SK-N-SH treated with all-trans-retinoic acid at 6 μM for 48 hours (cell line): ENCODE measurements around the gene CDK14.

Source experiments
- ISL1 ChIP-seq: fragments of 250-450 bp; sonication (Bioruptor Pico); IDR thresholded peaks from 2 replicates; pipeline ENCODE4 v2.1.2; 2022; ENCODE audit warnings: mild to moderate bottlenecking, moderate library complexity
- SNAI2 ChIP-seq: fragments of 250-450 bp; sonication (Bioruptor Pico); IDR thresholded peaks from 2 replicates; pipeline ENCODE4 v1.5.0; 2020; ENCODE audit warnings: mild to moderate bottlenecking, moderate library complexity

GRCh38 chr7:90726120-90726519, 130.0 kb downstream of the CDK14 start:
- TF ChIP-seq SNAI2 (CRISPR knock-in tag) (no peak), ISL1 (no peak)
